Hematopoietic multipotent progenitor cell treated with erythropoietin and hydrocortisone succinate and interleukin-3 and kit ligand, for 4 days (in vitro differentiated cells): ENCODE results near the gene NDFIP2.

ENCODE experiments used
- DNase-seq: peaks from one replicate; pipeline ENCODE4 v3.0.0-alpha.2; 2015

Gene NDFIP2

DNA sequence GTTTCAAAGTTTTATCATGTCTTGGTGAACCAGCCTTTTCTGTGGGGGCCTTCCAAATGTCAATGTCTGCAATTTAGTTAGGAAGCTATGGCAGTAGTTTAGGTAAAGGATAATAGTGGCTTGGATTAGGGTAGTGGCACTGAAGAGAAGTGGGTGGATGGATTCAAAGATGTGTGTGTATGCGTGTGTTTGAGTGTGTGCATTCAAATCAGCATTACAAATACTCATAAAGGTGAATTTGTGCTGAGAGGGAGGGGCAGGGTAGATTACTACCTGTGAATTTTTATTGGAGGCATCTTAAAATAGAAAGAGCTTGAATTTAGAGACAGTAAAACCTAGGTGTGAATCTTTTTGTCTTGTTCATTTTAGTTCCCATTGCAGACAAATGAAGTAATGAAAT lies 16.9 kb downstream of the NDFIP2 start:
- DNase-seq = no peak

DNA sequence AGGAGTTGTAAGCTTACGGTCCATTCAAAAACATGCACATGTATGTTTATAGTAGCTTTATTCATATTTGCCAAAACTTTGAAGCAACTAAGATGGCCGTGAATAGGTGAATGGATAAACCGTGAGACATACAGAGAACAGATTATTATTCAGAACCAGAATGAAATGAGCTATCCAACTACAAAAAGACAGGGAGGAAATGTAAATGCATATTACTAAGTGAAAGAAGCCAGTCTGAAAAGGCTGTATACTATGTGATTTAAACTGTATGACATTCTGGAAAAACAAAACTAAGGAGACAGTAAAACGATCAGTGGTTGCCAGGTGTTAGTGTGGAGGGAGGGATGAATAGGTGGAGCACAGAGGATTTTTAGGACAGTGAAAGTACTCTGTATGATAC lies 19.9 kb downstream of the NDFIP2 start:
- DNase-seq = no peak

DNA sequence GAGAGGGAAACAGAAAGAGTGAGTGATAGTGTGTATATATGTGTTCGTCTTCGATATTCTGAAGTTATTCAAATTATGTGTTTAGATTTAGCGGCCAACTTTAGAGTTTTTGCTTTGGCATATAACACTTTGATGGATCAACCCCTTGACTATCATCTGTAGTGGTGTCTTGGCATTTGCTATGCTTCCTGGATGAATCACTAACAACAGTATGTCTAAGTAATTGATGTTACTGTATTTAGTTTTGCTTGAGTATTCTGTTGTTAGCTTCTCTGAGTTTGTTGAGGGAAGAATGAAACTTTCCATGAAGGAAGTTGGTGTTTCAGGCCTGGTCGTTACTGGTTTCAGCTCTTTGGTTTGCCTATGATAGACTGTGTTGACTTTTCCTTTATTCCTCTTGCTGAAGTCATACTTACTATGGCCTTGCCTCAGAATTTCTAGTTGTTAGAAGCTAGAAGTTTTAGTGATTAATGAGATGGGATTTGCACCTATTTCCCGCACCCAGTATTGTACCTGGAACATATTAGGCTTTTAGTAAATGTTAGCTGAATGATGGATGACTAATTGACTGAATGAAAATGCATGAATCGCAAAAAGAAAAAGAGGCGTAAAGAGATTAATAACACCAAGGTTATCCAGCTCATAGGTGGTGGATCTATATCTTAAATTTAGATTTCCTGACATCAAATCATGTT lies 20.7 kb downstream of the NDFIP2 start:
- no peak for DNase-seq

DNA sequence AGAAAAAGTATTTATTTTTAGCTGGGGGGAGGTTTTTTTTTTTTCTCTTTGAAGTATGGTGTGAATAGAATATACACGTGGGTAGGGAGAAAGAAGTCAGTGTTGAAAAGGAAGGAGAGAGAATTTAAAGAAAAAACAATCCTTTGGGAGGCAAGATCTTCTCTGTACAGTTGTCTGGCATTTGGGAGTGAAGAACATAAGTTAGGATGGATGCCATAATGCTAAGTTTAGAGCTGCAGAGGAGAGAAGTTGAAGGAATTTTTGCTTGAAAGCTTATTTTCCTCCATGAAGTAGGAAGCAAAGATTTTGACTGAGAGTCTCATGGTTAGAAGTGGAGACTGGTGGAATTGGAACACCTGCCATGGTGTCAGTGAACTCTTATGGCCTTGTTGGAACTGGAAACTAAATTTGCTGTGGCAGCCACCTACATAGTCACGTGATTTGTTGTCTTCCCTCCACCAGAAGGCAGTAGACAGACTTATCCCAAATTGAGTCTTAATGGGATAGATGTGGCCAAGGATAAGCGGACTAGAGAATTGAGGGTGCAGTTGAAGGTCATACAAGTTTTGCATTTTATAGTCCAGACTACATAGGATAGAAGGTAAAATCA lies 22.0 kb downstream of the NDFIP2 start:
- no peak for DNase-seq

DNA sequence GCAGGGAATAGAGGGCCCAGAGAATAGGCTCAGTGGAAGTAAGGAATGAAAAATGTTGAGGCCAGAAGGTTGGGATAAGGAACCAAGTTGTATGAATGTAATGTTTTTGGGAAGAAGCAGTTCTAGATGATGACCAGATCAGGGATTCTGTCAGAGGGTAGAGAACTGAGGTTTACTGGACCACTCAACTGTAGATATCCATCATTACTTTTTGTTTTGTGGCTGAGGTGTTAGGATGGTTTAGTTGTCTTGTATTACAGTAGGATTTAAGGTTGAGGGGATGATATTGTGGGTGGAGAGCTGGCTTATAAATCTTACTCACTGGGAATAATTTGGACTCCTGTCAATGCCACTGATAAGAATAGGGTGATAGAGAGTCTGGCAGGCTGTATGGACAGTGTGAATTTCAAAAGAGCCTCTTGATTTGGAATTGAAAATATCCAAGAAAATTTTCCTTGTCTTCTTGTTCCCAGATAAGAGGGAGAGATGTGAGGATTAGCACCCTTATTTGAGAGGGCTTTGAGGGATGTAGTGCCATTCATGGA lies 22.6 kb downstream of the NDFIP2 start:
- DNase-seq = no peak

DNA sequence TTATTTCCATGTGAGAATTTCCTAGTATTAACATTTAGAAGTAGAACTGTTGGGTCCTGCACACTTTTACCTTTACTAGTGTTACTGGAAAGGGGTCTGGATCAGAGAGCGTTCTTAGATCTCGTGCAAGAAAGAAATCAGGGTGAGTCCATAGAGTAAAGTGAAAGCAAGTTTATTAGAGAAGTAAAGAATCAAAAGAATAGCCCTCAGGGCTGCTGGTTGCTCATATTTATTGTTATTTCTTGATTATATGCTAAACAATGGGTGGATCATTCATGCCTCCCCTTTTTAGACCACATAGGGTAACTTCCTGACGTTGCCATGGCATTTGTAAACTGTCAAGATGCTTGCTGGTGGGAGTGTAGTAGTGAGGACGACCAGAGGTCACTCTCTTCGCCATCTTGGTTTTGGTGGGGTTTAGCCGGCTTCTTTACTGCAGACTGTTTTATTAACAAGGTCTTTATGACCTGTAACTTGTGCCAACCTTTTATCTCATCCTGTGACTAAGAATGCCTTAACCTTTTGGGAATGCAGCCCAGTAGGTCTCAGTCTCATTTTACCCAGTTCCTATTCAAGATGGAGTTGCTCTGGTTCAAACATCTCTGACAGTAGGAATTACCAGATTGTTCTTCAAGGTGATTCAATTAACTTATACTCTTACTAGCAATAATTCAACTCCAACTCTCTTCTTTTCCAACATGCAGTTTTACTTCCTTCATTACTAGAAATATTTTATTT lies 27.4 kb downstream of the NDFIP2 start:
- no peak for DNase-seq

DNA sequence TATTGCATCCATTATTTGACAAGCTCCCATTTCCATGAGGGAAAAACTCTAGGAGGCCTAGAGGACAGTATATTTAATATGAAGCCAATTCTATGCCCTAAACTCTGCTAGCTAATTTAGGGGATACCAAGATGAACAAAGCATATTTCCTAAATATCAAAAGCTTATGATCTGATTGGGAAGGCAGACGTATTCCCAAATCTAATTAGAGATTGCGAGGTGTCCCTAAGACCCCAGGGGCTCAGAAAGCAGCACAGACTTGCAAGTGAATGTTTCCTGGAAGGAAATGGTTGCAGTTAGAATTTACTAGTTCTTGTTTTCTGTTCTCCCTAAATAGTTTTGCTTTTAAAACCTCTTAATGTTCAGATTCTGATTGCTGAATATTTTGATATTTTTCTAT lies 30.7 kb downstream of the NDFIP2 start:
- no peak for DNase-seq

DNA sequence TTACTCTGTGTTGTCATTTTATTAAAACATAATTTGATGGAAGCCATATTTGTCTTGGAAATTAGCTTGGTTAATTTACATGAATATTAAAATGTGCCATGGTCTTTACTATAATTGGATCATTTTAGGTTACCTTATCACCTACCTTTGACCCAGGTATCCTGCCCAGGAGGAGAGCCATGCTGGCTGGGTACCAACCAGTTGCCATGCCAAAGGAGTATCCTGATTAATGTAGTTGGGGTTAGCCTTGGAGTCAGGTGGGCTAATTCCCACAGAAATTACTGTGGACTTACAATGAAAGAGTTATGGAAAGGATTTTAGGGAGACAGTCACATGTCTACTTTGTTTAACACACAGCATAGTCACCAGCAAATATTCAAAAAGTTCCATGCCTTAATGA lies 32.0 kb downstream of the NDFIP2 start:
- no peak for DNase-seq

DNA sequence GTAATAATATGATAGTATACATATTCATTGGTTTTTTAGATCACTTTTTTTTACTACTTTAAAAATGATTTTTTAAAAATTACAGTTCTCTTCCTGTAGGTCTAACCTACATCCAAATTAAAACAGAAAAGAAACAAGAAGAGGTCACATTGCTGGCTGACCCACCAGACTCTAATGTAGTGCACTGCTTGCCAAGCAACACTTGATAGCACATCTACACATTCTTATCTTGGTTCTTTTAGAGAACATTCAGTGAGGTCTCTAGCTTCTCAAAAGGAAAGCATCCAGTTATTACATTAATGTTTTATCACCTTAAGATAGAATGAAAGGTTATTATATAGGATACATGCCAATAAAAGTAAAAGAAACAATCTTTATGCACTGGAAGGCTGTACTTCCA lies 35.6 kb downstream of the NDFIP2 start:
- peak; percentile 49 for DNase-seq

DNA sequence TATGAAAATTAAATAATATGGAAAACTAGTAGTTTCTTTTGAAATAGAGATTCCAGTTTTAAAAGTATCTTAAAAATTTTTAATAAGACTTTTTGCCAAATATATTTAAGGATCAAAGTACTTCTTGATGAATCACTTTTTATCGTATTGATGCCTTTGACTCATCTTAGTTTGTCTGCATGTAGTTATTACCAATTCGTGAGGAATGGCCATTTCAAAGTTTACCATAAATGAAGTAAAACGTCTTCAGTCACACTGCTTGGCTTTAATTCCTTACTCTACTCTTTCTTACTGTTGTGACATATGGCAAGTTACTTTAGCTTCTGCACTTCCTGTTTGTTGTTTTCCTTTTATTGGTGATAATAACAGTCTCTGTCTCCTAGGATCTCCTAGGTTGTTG lies 38.3 kb downstream of the NDFIP2 start:
- no peak for DNase-seq

DNA sequence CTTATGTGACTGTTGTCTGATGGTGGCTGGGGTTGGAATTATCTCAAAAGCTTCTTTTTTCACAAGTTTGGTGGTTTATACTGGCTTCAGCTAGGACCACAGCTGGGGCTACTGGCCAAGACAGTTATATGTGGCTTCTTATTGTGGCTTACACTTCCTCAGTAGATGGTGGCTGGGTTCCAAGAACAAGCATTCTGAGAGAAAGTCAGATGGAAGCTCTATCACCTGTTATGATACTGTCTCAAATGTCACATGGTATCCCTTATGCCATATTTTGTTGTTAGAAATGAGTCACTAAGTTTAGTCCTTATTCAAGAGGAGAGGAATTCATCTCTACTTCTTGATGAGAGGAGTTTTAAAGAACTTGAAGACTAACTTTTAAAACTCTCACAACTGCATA lies 41.6 kb downstream of the NDFIP2 start:
- DNase-seq = peak; percentile 97

DNA sequence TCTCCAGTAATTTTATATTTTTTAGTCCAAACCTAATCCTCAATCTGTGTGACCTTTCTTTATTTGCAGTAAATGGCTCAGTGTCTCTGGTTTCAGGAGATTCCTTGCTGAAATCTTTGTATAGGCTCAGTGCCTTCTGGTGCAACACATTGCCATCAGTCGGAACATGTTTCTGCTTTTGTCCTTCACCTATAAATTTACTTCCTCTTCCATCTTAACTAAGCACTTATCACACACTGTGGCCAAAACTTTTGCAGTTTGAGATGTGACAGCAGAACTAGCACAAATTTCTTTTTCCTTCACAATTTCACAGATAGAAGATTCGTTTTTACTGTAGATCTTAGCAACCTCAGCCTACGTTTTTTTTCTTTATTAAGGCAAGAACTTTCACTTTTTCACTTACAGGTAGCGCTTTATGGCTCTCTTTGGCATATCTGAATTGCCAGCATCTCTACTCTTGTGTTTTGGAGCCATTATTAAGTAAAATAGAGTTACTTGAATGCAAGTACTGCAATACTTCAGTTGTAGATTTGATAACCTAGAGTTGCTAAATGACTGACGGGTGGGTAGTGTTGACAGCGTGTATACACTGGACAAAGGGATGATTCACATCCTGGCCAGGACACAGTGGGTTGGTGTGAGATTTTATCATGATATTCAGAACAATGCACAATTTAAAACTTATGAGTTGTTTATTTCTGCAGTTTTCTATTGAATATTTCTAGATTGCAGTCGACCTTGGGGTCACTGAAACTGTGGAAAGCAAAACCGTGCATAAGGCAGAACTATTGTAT lies 44.3 kb downstream of the NDFIP2 start:
- DNase-seq = peak; percentile 79

DNA sequence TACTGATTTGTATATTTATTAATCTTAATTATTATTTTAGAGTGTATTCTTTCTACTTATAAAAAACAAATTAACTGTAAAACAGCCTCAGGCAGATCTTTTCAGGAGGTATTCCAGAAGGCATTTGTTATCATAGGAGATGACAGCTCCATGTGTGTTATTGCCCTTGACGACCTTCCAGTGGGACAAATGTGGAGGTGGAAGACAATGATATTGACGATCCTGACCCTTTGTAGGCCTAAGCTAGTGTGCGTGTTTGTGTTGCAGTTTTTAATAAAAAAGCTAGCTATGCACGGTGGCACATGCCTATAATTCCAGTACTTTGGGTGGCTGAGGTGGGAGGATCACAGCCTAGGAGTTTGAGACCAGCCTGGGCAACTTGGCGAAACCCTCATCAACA lies 46.7 kb downstream of the NDFIP2 start:
- no peak for DNase-seq

DNA sequence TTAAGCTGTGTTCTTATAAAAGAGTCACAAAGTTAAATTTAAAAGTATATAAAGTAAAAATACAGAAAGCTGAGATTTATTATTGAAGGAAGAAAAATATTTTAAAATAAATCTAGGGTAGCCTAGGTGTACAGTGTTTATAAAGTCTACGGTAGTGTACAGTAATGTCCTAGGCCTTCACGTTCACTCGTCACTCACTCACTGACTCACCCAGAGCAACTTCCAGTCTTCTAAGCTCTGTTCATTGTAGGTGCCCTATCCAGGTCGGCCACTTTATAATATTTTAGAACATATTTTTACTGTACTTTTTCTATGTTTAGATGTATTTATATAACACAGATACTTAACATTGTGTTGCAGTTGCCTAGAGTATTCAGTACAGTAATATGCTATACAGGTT lies 47.4 kb downstream of the NDFIP2 start:
- no peak for DNase-seq

DNA sequence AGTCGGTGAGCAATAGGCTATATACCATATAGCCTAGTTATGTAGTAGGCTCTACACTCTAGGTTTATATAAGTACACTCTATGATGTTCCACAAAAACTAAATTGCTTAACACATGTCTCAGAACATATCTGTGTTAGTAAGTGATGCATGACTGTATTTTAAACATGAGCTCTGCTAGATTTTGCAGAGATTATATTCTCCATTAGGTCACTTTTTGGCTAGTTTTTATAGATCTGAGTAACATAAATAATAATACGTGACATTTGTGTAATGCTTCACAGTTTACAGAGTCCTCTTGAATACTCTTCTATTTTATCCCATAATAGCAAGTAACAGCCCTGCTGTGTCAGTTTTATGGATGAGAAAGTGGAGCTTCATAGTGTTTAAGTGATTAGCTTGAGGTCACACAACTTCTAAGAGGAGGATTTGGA lies 47.8 kb downstream of the NDFIP2 start:
- DNase-seq = no peak

DNA sequence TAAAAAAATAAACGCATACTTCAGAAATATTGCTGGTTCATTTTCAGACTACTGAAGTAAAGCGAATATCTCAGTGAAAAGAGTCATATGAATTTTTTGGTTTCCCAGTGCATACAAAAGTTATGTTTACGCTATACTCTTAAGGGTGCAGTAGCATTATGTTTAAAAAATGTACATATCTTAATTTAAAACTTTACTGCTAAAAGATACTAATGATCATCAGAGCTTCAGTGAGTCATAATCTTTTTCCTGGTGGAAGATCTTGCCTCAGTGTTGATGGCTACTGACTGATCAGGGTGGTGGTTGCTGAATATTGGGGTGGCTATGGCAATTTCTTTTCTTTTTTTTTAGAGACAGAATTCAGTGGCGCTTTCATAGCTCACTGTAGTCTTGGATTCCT lies 48.9 kb downstream of the NDFIP2 start:
- no peak for DNase-seq

DNA sequence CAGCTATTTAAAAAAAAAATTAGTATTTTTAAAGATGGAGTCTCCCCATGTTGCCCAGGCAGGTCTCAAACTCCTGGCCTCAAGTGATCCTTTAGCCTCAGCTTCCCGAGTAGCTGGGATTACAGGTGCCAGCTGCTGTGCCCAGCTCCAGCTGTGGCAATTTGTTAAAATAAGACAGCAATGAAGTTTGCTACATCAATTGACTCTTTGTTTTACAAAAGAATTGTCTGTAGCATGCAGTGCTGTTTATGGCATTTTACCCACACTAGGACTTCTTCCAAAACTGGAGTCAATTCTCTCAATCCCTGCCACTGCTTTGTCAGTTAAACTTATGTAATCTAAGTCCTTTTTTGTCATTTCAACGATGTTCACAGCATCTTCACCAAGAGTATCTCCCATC lies 49.3 kb downstream of the NDFIP2 start:
- DNase-seq = no peak

DNA sequence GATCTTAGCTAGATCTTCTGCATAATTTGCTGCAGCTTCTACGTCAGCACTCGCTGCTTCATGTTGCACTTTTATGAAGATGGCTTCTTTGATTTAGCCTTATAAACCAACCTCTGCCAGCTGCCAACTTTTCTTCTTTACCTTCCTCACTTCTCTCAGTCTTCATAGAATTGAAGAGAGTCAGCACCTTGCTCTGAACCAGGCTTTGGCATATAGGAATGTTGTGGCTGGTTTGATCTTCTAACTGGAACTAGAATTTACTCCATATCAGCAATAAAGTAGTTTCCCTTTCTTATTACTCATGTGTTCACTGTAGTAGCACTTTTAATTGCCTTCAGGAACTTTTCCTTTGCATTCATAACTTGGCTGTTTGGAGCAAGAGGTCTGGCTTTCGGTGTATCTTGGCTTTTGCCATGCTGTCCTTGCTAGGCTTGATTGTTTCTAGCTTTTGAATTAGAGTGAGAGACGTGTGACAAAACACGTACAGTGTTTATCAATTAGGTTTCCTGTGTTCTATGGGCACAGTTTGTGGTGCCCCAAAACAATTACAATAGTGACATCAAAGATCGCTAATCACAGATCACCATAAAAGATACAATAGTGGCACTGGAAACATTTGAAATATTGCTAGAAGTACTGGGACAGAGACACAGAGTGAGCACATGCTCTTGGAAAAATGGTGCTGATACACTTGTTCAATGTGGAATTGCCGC lies 50.7 kb downstream of the NDFIP2 start:
- peak; percentile 54 for DNase-seq

DNA sequence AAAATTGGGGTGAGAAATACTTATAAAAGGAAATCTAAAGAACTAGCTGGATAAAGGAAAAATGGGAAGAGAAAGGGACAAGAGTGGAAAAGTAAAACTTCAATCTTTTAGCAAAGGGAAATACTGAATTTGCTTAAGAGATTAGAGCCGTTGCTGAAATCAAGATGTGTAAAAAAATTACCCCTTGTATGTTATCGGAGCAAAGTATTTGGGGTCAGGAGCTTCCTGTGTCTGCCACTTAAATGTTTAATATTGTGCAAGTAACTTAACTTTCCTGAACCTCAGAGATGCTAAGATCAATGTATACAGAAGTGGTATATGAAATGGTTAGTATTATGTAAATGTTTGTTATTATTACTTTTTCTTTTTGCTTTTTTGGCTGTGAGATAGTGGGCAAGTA lies 51.6 kb downstream of the NDFIP2 start:
- peak; percentile 66 for DNase-seq

DNA sequence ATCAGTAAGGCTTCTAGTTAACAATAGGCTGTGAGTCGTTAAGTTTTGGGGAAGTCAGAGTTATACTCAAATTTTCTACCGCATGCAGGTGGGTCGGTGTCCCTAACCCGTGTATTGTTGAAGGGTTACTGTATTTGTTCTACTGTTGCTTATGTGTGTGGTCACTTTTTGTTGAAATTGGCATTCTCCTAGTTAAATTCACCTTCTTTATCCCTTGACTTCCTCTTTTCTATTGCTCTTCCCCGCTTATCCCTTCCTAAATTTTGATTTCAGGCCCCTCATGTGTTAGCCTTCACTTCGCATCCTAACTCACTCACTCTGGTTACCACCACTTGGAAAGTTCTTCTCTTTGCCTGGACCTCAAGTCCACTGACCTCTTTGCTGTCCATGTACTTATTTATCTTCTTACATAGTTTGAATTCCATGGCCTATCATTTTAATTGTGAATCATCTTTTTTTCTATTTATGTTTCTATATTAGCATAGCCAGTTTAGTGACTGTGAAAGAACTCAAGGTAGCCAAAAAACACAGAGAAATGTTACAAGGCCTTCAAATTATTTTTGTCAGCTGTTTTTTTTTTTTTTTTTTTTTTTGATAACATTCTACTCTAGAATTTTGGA lies 52.9 kb downstream of the NDFIP2 start:
- DNase-seq = no peak

DNA sequence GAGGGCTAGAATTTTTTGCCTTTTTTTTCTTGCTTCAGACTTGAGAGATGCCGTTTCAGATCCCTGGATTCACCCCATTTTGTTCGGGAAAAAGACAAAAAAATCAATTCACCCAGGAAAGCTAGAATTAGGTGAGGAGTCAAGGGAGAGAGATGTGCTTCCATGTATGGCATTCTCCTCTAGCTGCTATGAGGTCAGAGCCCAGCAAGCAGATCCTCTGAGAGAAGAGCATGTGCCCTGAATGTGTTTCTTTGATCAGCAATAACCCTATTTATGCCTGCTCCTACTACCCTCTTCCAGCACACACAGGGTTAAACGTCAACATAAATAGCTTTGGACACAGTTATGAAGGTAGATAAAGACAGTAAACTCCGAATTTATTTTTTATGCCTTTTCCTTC lies 53.6 kb downstream of the NDFIP2 start:
- DNase-seq = no peak

DNA sequence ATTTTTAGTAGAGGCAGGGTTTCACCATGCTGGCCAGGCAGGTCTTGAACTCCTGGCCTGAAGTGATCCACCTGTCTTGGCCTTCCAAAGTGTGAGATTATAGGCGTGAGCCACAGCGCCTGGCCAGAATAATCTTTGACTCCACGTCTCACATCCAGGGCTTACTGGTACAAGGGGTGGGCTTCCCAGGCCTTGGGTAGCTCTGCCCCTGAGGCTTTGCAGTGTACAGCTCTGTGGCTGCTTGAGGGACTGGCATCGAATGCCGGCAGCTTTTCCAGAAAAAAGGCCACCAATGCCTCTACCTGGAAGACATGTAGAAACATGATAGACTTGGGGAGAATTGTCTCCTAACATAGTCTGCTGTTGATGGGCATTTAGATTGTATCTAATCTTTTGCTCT lies 57.8 kb downstream of the NDFIP2 start:
- DNase-seq = no peak
